ENCODE data around the gene OGDH. TPM values are rescaled to one million over a fixed set of nuclear protein-coding genes. Genes with fewer than 3 reads are reported as not detected.

Gene OGDH
- total and polyA plus RNA-seq, 2 experiments from 2014 or later, result 13.5 to 76.9 TPM

DNA sequence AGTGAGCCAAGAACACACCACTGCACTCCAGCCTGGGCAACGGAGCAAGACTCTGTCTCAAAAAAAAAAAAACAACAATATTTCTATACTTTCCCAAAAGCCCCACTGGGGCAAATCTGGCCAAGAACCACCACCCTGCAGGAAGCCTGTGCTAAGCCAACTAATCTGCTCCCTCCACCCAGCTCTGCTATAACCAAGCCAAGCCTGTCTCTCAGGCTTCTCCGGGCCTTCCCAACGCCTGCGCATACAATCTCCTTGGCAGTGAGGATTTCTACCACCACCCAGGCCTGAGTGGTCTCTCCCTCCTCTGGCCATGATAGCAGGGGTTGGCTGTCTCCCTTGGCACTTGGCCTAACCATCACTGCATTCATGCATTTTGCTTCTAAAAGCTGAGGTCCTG is 46.9 kb upstream of the OGDH start (continued):
- TF ChIP-seq, protein P1, sequence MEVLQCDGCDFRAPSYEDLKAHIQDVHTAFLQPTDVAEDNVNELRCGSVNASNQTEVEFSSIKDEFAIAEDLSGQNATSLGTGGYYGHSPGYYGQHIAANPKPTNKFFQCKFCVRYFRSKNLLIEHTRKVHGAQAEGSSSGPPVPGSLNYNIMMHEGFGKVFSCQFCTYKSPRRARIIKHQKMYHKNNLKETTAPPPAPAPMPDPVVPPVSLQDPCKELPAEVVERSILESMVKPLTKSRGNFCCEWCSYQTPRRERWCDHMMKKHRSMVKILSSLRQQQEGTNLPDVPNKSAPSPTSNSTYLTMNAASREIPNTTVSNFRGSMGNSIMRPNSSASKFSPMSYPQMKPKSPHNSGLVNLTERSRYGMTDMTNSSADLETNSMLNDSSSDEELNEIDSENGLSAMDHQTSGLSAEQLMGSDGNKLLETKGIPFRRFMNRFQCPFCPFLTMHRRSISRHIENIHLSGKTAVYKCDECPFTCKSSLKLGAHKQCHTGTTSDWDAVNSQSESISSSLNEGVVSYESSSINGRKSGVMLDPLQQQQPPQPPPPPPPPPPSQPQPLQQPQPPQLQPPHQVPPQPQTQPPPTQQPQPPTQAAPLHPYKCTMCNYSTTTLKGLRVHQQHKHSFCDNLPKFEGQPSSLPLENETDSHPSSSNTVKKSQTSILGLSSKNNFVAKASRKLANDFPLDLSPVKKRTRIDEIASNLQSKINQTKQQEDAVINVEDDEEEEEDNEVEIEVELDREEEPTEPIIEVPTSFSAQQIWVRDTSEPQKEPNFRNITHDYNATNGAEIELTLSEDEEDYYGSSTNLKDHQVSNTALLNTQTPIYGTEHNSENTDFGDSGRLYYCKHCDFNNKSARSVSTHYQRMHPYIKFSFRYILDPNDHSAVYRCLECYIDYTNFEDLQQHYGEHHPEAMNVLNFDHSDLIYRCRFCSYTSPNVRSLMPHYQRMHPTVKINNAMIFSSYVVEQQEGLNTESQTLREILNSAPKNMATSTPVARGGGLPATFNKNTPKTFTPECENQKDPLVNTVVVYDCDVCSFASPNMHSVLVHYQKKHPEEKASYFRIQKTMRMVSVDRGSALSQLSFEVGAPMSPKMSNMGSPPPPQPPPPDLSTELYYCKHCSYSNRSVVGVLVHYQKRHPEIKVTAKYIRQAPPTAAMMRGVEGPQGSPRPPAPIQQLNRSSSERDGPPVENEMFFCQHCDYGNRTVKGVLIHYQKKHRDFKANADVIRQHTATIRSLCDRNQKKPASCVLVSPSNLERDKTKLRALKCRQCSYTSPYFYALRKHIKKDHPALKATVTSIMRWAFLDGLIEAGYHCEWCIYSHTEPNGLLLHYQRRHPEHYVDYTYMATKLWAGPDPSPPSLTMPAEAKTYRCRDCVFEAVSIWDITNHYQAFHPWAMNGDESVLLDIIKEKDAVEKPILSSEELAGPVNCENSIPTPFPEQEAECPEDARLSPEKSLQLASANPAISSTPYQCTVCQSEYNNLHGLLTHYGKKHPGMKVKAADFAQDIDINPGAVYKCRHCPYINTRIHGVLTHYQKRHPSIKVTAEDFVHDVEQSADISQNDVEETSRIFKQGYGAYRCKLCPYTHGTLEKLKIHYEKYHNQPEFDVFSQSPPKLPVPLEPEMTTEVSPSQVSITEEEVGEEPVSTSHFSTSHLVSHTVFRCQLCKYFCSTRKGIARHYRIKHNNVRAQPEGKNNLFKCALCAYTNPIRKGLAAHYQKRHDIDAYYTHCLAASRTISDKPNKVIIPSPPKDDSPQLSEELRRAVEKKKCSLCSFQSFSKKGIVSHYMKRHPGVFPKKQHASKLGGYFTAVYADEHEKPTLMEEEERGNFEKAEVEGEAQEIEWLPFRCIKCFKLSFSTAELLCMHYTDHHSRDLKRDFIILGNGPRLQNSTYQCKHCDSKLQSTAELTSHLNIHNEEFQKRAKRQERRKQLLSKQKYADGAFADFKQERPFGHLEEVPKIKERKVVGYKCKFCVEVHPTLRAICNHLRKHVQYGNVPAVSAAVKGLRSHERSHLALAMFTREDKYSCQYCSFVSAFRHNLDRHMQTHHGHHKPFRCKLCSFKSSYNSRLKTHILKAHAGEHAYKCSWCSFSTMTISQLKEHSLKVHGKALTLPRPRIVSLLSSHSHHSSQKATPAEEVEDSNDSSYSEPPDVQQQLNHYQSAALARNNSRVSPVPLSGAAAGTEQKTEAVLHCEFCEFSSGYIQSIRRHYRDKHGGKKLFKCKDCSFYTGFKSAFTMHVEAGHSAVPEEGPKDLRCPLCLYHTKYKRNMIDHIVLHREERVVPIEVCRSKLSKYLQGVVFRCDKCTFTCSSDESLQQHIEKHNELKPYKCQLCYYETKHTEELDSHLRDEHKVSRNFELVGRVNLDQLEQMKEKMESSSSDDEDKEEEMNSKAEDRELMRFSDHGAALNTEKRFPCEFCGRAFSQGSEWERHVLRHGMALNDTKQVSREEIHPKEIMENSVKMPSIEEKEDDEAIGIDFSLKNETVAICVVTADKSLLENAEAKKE (CRISPR knock-in tag; IDR thresholded peaks at IDR 0.05), result no peak

DNA sequence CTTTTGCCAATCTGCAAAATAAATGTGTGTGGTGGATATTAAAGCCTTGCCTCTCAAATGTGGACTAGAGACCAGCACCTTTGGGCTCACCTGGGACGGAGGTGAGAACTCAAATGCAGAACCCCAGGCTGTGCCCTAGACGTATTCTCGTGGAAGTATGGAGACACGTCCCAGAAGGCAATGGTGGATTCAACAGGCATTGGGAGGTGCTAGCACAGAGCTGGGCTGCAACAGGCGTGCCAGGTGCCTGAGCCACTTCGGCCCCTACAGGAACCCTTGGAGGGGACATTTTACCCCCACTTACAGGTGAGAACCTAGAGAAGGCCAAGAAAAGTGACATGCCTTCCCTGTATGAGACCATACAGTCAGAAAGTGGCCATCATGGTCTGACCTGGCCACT is 44.9 kb upstream of the OGDH start:
- no peaks in the 10 kb centered on the region for H3K27me3 ChIP-seq (ENCODE audit: insufficient read depth)
- H3K36me3 ChIP-seq (ENCODE audit: insufficient read depth), result peaks cover 10% of the 10 kb centered on the region; the same call in 1 of the 2 replicates
- peaks cover 5% of the 10 kb centered on the region; the same call in 1 of the 2 replicates for H3F3A ChIP-seq (replicated peaks; ENCODE audit: low read depth)
- Mint-ChIP-seq H3K4me1 (peaks cover 5% of the 10 kb centered on the region; the same call in 2 of the 3 replicates), H3K36me3 (ENCODE audit: low read depth) (peaks cover 29% of the 10 kb centered on the region), H3K9me3 (no peaks in the 10 kb centered on the region; the same call in 2 of the 3 replicates), H3K27me3 (ENCODE audit: insufficient read depth, low read depth, poor library complexity) (peaks cover 15% of the 10 kb centered on the region), H3K27ac (no peak overlapping the region), H3K4me3 (no peak overlapping the region)
- no peak overlapping the region for H3K4me2 ChIP-seq
- H3K9me2 ChIP-seq (ENCODE audit: insufficient read depth), result no peaks in the 10 kb centered on the region
- H3K27ac ChIP-seq (ENCODE audit: low read depth), result no peak overlapping the region
- H3K4me3 ChIP-seq, result no peak overlapping the region
- DNase-seq (ENCODE audit: low spot score), result no peak
- no peaks in the 10 kb centered on the region for H3K4me1 ChIP-seq (ENCODE audit: insufficient read depth)
- ATAC-seq, result no peak
- no peak for TF ChIP-seq STAT1 (IDR thresholded peaks at IDR 0.05; ENCODE audit: unreplicated experiment)
- TF ChIP-seq, protein P2, sequence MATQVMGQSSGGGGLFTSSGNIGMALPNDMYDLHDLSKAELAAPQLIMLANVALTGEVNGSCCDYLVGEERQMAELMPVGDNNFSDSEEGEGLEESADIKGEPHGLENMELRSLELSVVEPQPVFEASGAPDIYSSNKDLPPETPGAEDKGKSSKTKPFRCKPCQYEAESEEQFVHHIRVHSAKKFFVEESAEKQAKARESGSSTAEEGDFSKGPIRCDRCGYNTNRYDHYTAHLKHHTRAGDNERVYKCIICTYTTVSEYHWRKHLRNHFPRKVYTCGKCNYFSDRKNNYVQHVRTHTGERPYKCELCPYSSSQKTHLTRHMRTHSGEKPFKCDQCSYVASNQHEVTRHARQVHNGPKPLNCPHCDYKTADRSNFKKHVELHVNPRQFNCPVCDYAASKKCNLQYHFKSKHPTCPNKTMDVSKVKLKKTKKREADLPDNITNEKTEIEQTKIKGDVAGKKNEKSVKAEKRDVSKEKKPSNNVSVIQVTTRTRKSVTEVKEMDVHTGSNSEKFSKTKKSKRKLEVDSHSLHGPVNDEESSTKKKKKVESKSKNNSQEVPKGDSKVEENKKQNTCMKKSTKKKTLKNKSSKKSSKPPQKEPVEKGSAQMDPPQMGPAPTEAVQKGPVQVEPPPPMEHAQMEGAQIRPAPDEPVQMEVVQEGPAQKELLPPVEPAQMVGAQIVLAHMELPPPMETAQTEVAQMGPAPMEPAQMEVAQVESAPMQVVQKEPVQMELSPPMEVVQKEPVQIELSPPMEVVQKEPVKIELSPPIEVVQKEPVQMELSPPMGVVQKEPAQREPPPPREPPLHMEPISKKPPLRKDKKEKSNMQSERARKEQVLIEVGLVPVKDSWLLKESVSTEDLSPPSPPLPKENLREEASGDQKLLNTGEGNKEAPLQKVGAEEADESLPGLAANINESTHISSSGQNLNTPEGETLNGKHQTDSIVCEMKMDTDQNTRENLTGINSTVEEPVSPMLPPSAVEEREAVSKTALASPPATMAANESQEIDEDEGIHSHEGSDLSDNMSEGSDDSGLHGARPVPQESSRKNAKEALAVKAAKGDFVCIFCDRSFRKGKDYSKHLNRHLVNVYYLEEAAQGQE (IDR thresholded peaks at IDR 0.05; ENCODE audit: unreplicated experiment), result no peak
- H3K79me2 ChIP-seq (replicated peaks; ENCODE audit: insufficient read depth), result no peaks in the 10 kb centered on the region
- no peaks in the 10 kb centered on the region for H4K20me1 ChIP-seq (replicated peaks; ENCODE audit: insufficient read depth)
- no peak overlapping the region for H2AFZ ChIP-seq

All from GM23338 (cell line).